Measurements from ENCODE around the gene KDM3A. TPM values are rescaled to one million over a fixed set of nuclear protein-coding genes. Genes with fewer than 3 reads are reported as not detected.

The KDM3A gene
- total RNA-seq, 1 experiment from 2014 or later: 52.6 TPM

- no peaks in the 10 kb centered on the region for H4K20me1 ChIP-seq (ENCODE audit: insufficient read depth)
- H3K27me3 ChIP-seq (ENCODE audit: insufficient read depth, low read length): no peaks in the 10 kb centered on the region
- no peak for ATAC-seq
- ChIA-PET CTCF (no interaction called here), POLR2A (no interaction called here), RAD21 (ENCODE audit: low non-redundant PET in 1 of 2, low total read pairs in 2 of 2, uncharacterized antibody in 2 of 2, unreplicated experiment in 2 of 2) (no interaction called here)
- DNase-seq (ENCODE audit: low read depth, low spot score): no peak
- H3K36me3 ChIP-seq (ENCODE audit: control insufficient read depth in 1 of 2, insufficient read depth in 2 of 2, low read length in 2 of 2): peaks cover 37 to 48% of the 10 kb centered on the region in 2 experiments
- no peak overlapping the region for H3K4me3 ChIP-seq (replicated peaks in 1 of 2; ENCODE audit: low read depth in 1 of 2, low read length in 2 of 2)
- H3K27ac ChIP-seq (ENCODE audit: low read depth, low read length): no peak overlapping the region
- no peaks in the 10 kb centered on the region for H3K79me2 ChIP-seq (ENCODE audit: insufficient read depth, low read length)
- H3K9me2 ChIP-seq (ENCODE audit: insufficient read depth): no peaks in the 10 kb centered on the region
- TF ChIP-seq CEBPB (IDR thresholded peaks at IDR 0.05; ENCODE audit: low read depth): no peak
- TF ChIP-seq POLR2A (IDR thresholded peaks at IDR 0.05; ENCODE audit: borderline replicate concordance, extremely low read depth, insufficient read depth, insufficient read length): no peak
- no peak for TF ChIP-seq ATF3 (IDR thresholded peaks at IDR 0.05)
- TF ChIP-seq ZNF274 (IDR thresholded peaks at IDR 0.05; ENCODE audit: low read depth, low read length): no peak
- no peak for TF ChIP-seq EGR1 (IDR thresholded peaks at IDR 0.05; ENCODE audit: low read depth)
- no peak for TF ChIP-seq TCF7L2 (IDR thresholded peaks at IDR 0.05; ENCODE audit: borderline replicate concordance, extremely low read depth, insufficient read depth, insufficient read length)
- TF ChIP-seq ELF1 (IDR thresholded peaks at IDR 0.05; ENCODE audit: borderline replicate concordance, low read depth): no peak
- TF ChIP-seq SIN3A (IDR thresholded peaks at IDR 0.05; ENCODE audit: low read depth): no peak
- no peaks in the 10 kb centered on the region for H3K9me3 ChIP-seq (ENCODE audit: control insufficient read depth in 1 of 2, insufficient read depth in 1 of 2, low read depth in 1 of 2, low read length in 2 of 2)
- H3K4me1 ChIP-seq (ENCODE audit: control insufficient read depth in 1 of 2, insufficient read depth in 2 of 2, low read length in 2 of 2): no peaks in the 10 kb centered on the region
- H2AFZ ChIP-seq (ENCODE audit: low read depth, low read length, poor library complexity, severe bottlenecking): no peak overlapping the region
- BruUV-seq (replicated peaks): no TSS peak
- no peak overlapping the region for H3K4me2 ChIP-seq (ENCODE audit: low read length)
- intact Hi-C loops (cut with micrococcal nuclease): no loop called here
- H3K9ac ChIP-seq (ENCODE audit: low read length): no peak overlapping the region
Observed at GRCh38 chr2:86477349-86477748, 36.2 kb downstream of the KDM3A start.

- Histone ChIP-seq H3K27ac (ENCODE audit: low read depth, low read length) (no peak overlapping the region), H3K9me2 (ENCODE audit: insufficient read depth) (no peaks in the 10 kb centered on the region), H3K4me1 (ENCODE audit: control insufficient read depth in 1 of 2, insufficient read depth in 2 of 2, low read length in 2 of 2) (no peaks in the 10 kb centered on the region), H3K36me3 (ENCODE audit: control insufficient read depth in 1 of 2, insufficient read depth in 2 of 2, low read length in 2 of 2) (peaks cover 56 to 71% of the 10 kb centered on the region in 2 experiments), H3K4me3 (replicated peaks in 1 of 2; ENCODE audit: low read depth in 1 of 2, low read length in 2 of 2) (no peak overlapping the region), H4K20me1 (ENCODE audit: insufficient read depth) (no peaks in the 10 kb centered on the region), H3K27me3 (ENCODE audit: insufficient read depth, low read length) (no peaks in the 10 kb centered on the region), H3K4me2 (ENCODE audit: low read length) (no peak overlapping the region), H3K79me2 (ENCODE audit: insufficient read depth, low read length) (no peaks in the 10 kb centered on the region), H3K9me3 (ENCODE audit: control insufficient read depth in 1 of 2, insufficient read depth in 1 of 2, low read depth in 1 of 2, low read length in 2 of 2) (no peaks in the 10 kb centered on the region), H2AFZ (ENCODE audit: low read depth, low read length, poor library complexity, severe bottlenecking) (no peak overlapping the region), H3K9ac (ENCODE audit: low read length) (no peak overlapping the region)
- ChIA-PET RAD21 (ENCODE audit: low non-redundant PET in 1 of 2, low total read pairs in 2 of 2, uncharacterized antibody in 2 of 2, unreplicated experiment in 2 of 2) (no interaction called here), POLR2A (no interaction called here), CTCF (no interaction called here)
- TF ChIP-seq SRF (IDR thresholded peaks at IDR 0.05; ENCODE audit: low read depth) (no peak), CBX3 (IDR thresholded peaks at IDR 0.05; ENCODE audit: low read depth) (no peak), SIN3A (IDR thresholded peaks at IDR 0.05; ENCODE audit: low read depth) (no peak), SP1 (IDR thresholded peaks at IDR 0.05; ENCODE audit: low read depth) (no peak)
- intact Hi-C loops (cut with micrococcal nuclease): no loop called here
- ATAC-seq: no peak
- DNase-seq (ENCODE audit: low read depth, low spot score): no peak
- no TSS peak for BruUV-seq (replicated peaks)
Observed at GRCh38 chr2:86480105-86480504, 38.9 kb downstream of the KDM3A start.
